Activated effector memory CD4-positive, alpha-beta T cell treated with anti-CD3 and anti-CD28 coated beads, Interleukin-2, amount 50 U/mL, for 16 hours (primary cell): ENCODE results near the gene TACR1.
"Not testable (repeated sequence)": the region's sequence is repeated elsewhere in the genome, so short reads cannot be mapped to it uniquely, and the experiment has no call there.

Experiments
- DNase-seq: peaks from one replicate; pipeline ENCODE4 v3.0.0-alpha.2; 2020

The TACR1 gene

GRCh38 chr2:75199428-75200011 is at the start of gene TACR1:
Gene TACR1 (minus strand): TSS chr2:75199520. CDS start chr2:75198934, 586 bp downstream.
- DNase-seq: peak; percentile 79

GRCh38 chr2:75248581-75248980 is 49.3 kb upstream of the TACR1 start:
- not testable (repeated sequence) for DNase-seq

GRCh38 chr2:75246441-75247167 is 47.3 kb upstream of the TACR1 start:
- DNase-seq: no peak

- no peak for DNase-seq
These were observed 43.9 kb upstream of the TACR1 start for GRCh38 chr2:75243219-75243618.

GRCh38 chr2:75241696-75242095 is 42.4 kb upstream of the TACR1 start:
- DNase-seq: no peak

GRCh38 chr2:75238670-75239330 is 39.5 kb upstream of the TACR1 start:
- DNase-seq: no peak

GRCh38 chr2:75237296-75237695 is 38.0 kb upstream of the TACR1 start:
- DNase-seq: no peak

GRCh38 chr2:75233965-75234364 is 34.6 kb upstream of the TACR1 start:
- DNase-seq: no peak

- no peak for DNase-seq
These were observed 27.3 kb upstream of the TACR1 start for GRCh38 chr2:75226617-75227016.

GRCh38 chr2:75226099-75226498 is 26.8 kb upstream of the TACR1 start:
- DNase-seq: no peak

GRCh38 chr2:75224636-75225094 is 25.3 kb upstream of the TACR1 start:
- no peak for DNase-seq

- DNase-seq: no peak
These were observed 23.2 kb upstream of the TACR1 start for GRCh38 chr2:75222527-75222926.

- no peak for DNase-seq
These were observed 22.5 kb upstream of the TACR1 start for GRCh38 chr2:75221862-75222261.

- DNase-seq: not testable (repeated sequence)
These were observed 19.9 kb upstream of the TACR1 start for GRCh38 chr2:75219213-75219612.

- DNase-seq: no peak
These were observed 12.0 kb upstream of the TACR1 start for GRCh38 chr2:75211266-75211770.

GRCh38 chr2:75210409-75210808 is 11.1 kb upstream of the TACR1 start:
- DNase-seq: no peak

- DNase-seq: no peak
These were observed 9.4 kb upstream of the TACR1 start for GRCh38 chr2:75208738-75209137.

GRCh38 chr2:75204833-75205232 is 5.5 kb upstream of the TACR1 start:
- DNase-seq: no peak

GRCh38 chr2:75202359-75202758 is 3.0 kb upstream of the TACR1 start:
- DNase-seq: no peak

- no peak for DNase-seq
These were observed 1.1 kb upstream of the TACR1 start for GRCh38 chr2:75200140-75201096.

GRCh38 chr2:75195076-75195691 is 4.1 kb downstream of the TACR1 start:
- DNase-seq: no peak

GRCh38 chr2:75194184-75194868 is 5.0 kb downstream of the TACR1 start:
- DNase-seq: no peak
